Measurements from ENCODE around the gene LEMD2.

The LEMD2 gene

GRCh38 chr6:33761581-33761921 lies 27.4 kb downstream of the LEMD2 start:
- Histone ChIP-seq H3K9me3 (ENCODE audit: low read length) (no peaks in the 10 kb centered on the region), H3F3A (ENCODE audit: insufficient read depth, low read length) (no peaks in the 10 kb centered on the region), H3K9me2 (ENCODE audit: low read depth, low read length) (no peaks in the 10 kb centered on the region), H2AFZ (ENCODE audit: low read length) (no peak overlapping the region), H3K4me2 (ENCODE audit: low read length) (no peak overlapping the region), H3K27me3 (ENCODE audit: insufficient read depth, low read length) (peaks cover 6% of the 10 kb centered on the region), H3K79me2 (ENCODE audit: insufficient read depth, low read length) (no peaks in the 10 kb centered on the region), H4K20me1 (ENCODE audit: insufficient read depth, low read length) (no peaks in the 10 kb centered on the region), H3K9ac (ENCODE audit: low read length) (no peak overlapping the region), H3K27ac (ENCODE audit: low read depth, low read length, poor library complexity, severe bottlenecking) (no peak overlapping the region), H3K36me3 (ENCODE audit: insufficient read depth, low read length) (no peaks in the 10 kb centered on the region), H3K4me1 (ENCODE audit: insufficient read depth, low read length, severe bottlenecking) (no peaks in the 10 kb centered on the region), H3K4me3 (ENCODE audit: low read depth, low read length, poor library complexity, severe bottlenecking) (no peak overlapping the region)
- TF ChIP-seq EZH2 (IDR thresholded peaks at IDR 0.05; ENCODE audit: borderline replicate concordance, low read length) (no peak), CTCF (IDR thresholded peaks at IDR 0.05; ENCODE audit: low read length) (no peak)

GRCh38 chr6:33759887-33760629 lies 28.9 kb downstream of the LEMD2 start:
- Histone ChIP-seq H2AFZ (ENCODE audit: low read length) (no peak overlapping the region), H3K9me3 (ENCODE audit: low read length) (no peaks in the 10 kb centered on the region), H3K4me1 (ENCODE audit: insufficient read depth, low read length, severe bottlenecking) (no peaks in the 10 kb centered on the region), H3K27me3 (ENCODE audit: insufficient read depth, low read length) (peaks cover 6% of the 10 kb centered on the region; the same call in 1 of the 2 replicates), H3F3A (ENCODE audit: insufficient read depth, low read length) (no peaks in the 10 kb centered on the region), H4K20me1 (ENCODE audit: insufficient read depth, low read length) (no peaks in the 10 kb centered on the region), H3K4me2 (ENCODE audit: low read length) (no peak overlapping the region), H3K27ac (ENCODE audit: low read depth, low read length, poor library complexity, severe bottlenecking) (no peak overlapping the region), H3K9ac (ENCODE audit: low read length) (no peak overlapping the region), H3K4me3 (ENCODE audit: low read depth, low read length, poor library complexity, severe bottlenecking) (no peak overlapping the region), H3K9me2 (ENCODE audit: low read depth, low read length) (no peaks in the 10 kb centered on the region), H3K79me2 (ENCODE audit: insufficient read depth, low read length) (no peaks in the 10 kb centered on the region), H3K36me3 (ENCODE audit: insufficient read depth, low read length) (no peaks in the 10 kb centered on the region)
- no peak for TF ChIP-seq EZH2 (IDR thresholded peaks at IDR 0.05; ENCODE audit: borderline replicate concordance, low read length)
- no peak for TF ChIP-seq CTCF (IDR thresholded peaks at IDR 0.05; ENCODE audit: low read length)

- Histone ChIP-seq H3K36me3 (ENCODE audit: insufficient read depth, low read length) (no peaks in the 10 kb centered on the region), H3F3A (ENCODE audit: insufficient read depth, low read length) (no peaks in the 10 kb centered on the region), H3K4me2 (ENCODE audit: low read length) (no peak overlapping the region), H3K4me1 (ENCODE audit: insufficient read depth, low read length, severe bottlenecking) (no peaks in the 10 kb centered on the region), H3K79me2 (ENCODE audit: insufficient read depth, low read length) (no peaks in the 10 kb centered on the region), H3K9me3 (ENCODE audit: low read length) (no peaks in the 10 kb centered on the region), H3K9ac (ENCODE audit: low read length) (no peak overlapping the region), H4K20me1 (ENCODE audit: insufficient read depth, low read length) (no peaks in the 10 kb centered on the region), H3K9me2 (ENCODE audit: low read depth, low read length) (no peaks in the 10 kb centered on the region), H3K27me3 (ENCODE audit: insufficient read depth, low read length) (peaks cover 6% of the 10 kb centered on the region), H3K4me3 (ENCODE audit: low read depth, low read length, poor library complexity, severe bottlenecking) (no peak overlapping the region), H2AFZ (ENCODE audit: low read length) (no peak overlapping the region), H3K27ac (ENCODE audit: low read depth, low read length, poor library complexity, severe bottlenecking) (no peak overlapping the region)
- TF ChIP-seq EZH2 (IDR thresholded peaks at IDR 0.05; ENCODE audit: borderline replicate concordance, low read length), result no peak
Measured at GRCh38 chr6:33758815-33759216, 30.1 kb downstream of the LEMD2 start.

- no peaks in the 10 kb centered on the region for H3K4me1 ChIP-seq (ENCODE audit: insufficient read depth, low read length, severe bottlenecking)
Measured at GRCh38 chr6:33757906-33758305, 31.0 kb downstream of the LEMD2 start.

More at GRCh38 chr6:33757906-33758305, 31.0 kb downstream of the LEMD2 start:
- H2AFZ ChIP-seq (ENCODE audit: low read length), result no peak overlapping the region
- H3F3A ChIP-seq (ENCODE audit: insufficient read depth, low read length), result no peaks in the 10 kb centered on the region
- H3K9me2 ChIP-seq (ENCODE audit: low read depth, low read length), result no peaks in the 10 kb centered on the region
- H3K27me3 ChIP-seq (ENCODE audit: insufficient read depth, low read length), result peaks cover 6% of the 10 kb centered on the region
- H3K27ac ChIP-seq (ENCODE audit: low read depth, low read length, poor library complexity, severe bottlenecking), result no peak overlapping the region
- no peaks in the 10 kb centered on the region for H4K20me1 ChIP-seq (ENCODE audit: insufficient read depth, low read length)
- no peaks in the 10 kb centered on the region for H3K9me3 ChIP-seq (ENCODE audit: low read length)
- no peak overlapping the region for H3K4me2 ChIP-seq (ENCODE audit: low read length)
- no peaks in the 10 kb centered on the region for H3K79me2 ChIP-seq (ENCODE audit: insufficient read depth, low read length)
- H3K4me3 ChIP-seq (ENCODE audit: low read depth, low read length, poor library complexity, severe bottlenecking), result no peak overlapping the region
- TF ChIP-seq EZH2 (IDR thresholded peaks at IDR 0.05; ENCODE audit: borderline replicate concordance, low read length) (no peak), CTCF (IDR thresholded peaks at IDR 0.05; ENCODE audit: low read length) (no peak)
- no peaks in the 10 kb centered on the region for H3K36me3 ChIP-seq (ENCODE audit: insufficient read depth, low read length)
- H3K9ac ChIP-seq (ENCODE audit: low read length), result no peak overlapping the region

Data from OCI-LY1 (cell line).